HEK293 (cell line): Measurements from ENCODE around the gene C4BPB.
A peak's percentile ranks its signal among the peaks of the same experiment; 100 is the strongest.

Experiments used
- CTCF ChIA-PET: fragments of 350-600 bp; formaldehyde crosslinking; extraction: SDS; loops from one replicate; lab custom pipeline; 2021; ENCODE audit warnings: antibody characterized with exemption; lab: Yijun Ruan, JAX
- POLR2A ChIA-PET: fragments of 300-600 bp; formaldehyde crosslinking; extraction: SDS; loops from one replicate; lab custom pipeline; 2020; ENCODE audit warnings: antibody characterized with exemption, inconsistent platforms; lab: Yijun Ruan, JAX
- H3K27ac ChIP-seq: fragments of 200-500 bp; sonication (Bioruptor generic); 2 replicates; pipeline ENCODE4 v1.5.1; 2014; ENCODE audit warnings: low read depth, low read length, control low read depth, inconsistent platforms; ENCODE audit errors: extremely low read depth
- H3K36me3 ChIP-seq, 2 experiments: fragments of 200-500 bp in 1 of 2; sonication (Bioruptor generic) in 1 of 2; 1 replicate in 1 of 2; 2 replicates in 1 of 2; pipeline ENCODE4 v1.5.1; 2014 to 2017; ENCODE audit warnings: inconsistent platforms in 2 of 2, low read length in 2 of 2; ENCODE audit not compliant: control insufficient read depth in 2 of 2, insufficient read depth in 1 of 2
- H3K4me1 ChIP-seq: fragments of 200-500 bp; sonication (Bioruptor generic); 2 replicates; pipeline ENCODE4 v1.5.1; 2014; ENCODE audit warnings: mild to moderate bottlenecking, low read length, inconsistent platforms; ENCODE audit not compliant: control insufficient read depth, insufficient read depth
- H3K4me3 ChIP-seq: 2 replicates; pipeline ENCODE4 v1.5.1; 2011; ENCODE audit warnings: low read depth, mild to moderate bottlenecking, control low read depth, low read length, moderate library complexity
- H3K9me3 ChIP-seq: fragments of 200-500 bp; sonication (Bioruptor generic); 2 replicates; pipeline ENCODE4 v1.5.1; 2014; ENCODE audit warnings: low read depth, low read length, inconsistent platforms; ENCODE audit not compliant: control insufficient read depth, insufficient read depth
- BCL11A ChIP-seq: fragments of 450-650 bp; formaldehyde crosslinking; IDR thresholded peaks from 2 replicates; pipeline ENCODE4 v1.5.1; 2016; ENCODE audit warnings: low read depth, missing biosample characterization, missing genetic modification characterization
- INSM2 ChIP-seq: fragments of 450-650 bp; formaldehyde crosslinking; IDR thresholded peaks from 2 replicates; pipeline ENCODE4 v1.5.1; 2016; ENCODE audit warnings: missing biosample characterization, missing genetic modification characterization
- KLF8 ChIP-seq: fragments of 450-650 bp; formaldehyde crosslinking; IDR thresholded peaks from 2 replicates; pipeline ENCODE4 v1.5.1; 2016; ENCODE audit warnings: missing biosample characterization, missing genetic modification characterization
- ZBTB17 ChIP-seq: fragments of 450-650 bp; formaldehyde crosslinking; IDR thresholded peaks from 2 replicates; pipeline ENCODE4 v1.5.1; 2016; ENCODE audit warnings: missing biosample characterization, missing genetic modification characterization
- ZBTB8A ChIP-seq: fragments of 450-650 bp; formaldehyde crosslinking; IDR thresholded peaks from 2 replicates; pipeline ENCODE4 v1.5.1; 2016; ENCODE audit warnings: missing biosample characterization, missing genetic modification characterization
- ZEB2 ChIP-seq: fragments of 450-650 bp; formaldehyde crosslinking; IDR thresholded peaks from 2 replicates; pipeline ENCODE4 v1.5.1; 2016; ENCODE audit warnings: missing biosample characterization, missing genetic modification characterization
- ZFP37 ChIP-seq: fragments of 450-650 bp; formaldehyde crosslinking; IDR thresholded peaks from 2 replicates; pipeline ENCODE4 v1.5.1; 2016; ENCODE audit warnings: missing biosample characterization, missing genetic modification characterization
- ZFP69B ChIP-seq: fragments of 450-650 bp; formaldehyde crosslinking; IDR thresholded peaks from 2 replicates; pipeline ENCODE4 v1.5.1; 2016; ENCODE audit warnings: missing biosample characterization, missing genetic modification characterization
- ZNF133 ChIP-seq: fragments of 450-650 bp; formaldehyde crosslinking; IDR thresholded peaks from 2 replicates; pipeline ENCODE4 v1.5.1; 2016; ENCODE audit warnings: missing biosample characterization, missing genetic modification characterization
- ZNF138 ChIP-seq: fragments of 450-650 bp; formaldehyde crosslinking; IDR thresholded peaks from 2 replicates; pipeline ENCODE4 v1.5.1; 2016; ENCODE audit warnings: missing biosample characterization, missing genetic modification characterization, borderline replicate concordance
- ZNF140 ChIP-seq: fragments of 450-650 bp; formaldehyde crosslinking; IDR thresholded peaks from 2 replicates; pipeline ENCODE4 v1.5.1; 2016; ENCODE audit warnings: missing biosample characterization, missing genetic modification characterization
- ZNF146 ChIP-seq: fragments of 450-650 bp; formaldehyde crosslinking; IDR thresholded peaks from 2 replicates; pipeline ENCODE4 v1.5.1; 2016; ENCODE audit warnings: missing biosample characterization, missing genetic modification characterization
- ZNF211 ChIP-seq: fragments of 450-650 bp; formaldehyde crosslinking; IDR thresholded peaks from 2 replicates; pipeline ENCODE4 v1.5.1; 2016; ENCODE audit warnings: low read depth, missing biosample characterization, missing genetic modification characterization
- ZNF280C ChIP-seq: fragments of 450-650 bp; formaldehyde crosslinking; IDR thresholded peaks from 2 replicates; pipeline ENCODE4 v1.5.1; 2016; ENCODE audit warnings: missing biosample characterization, missing genetic modification characterization
- ZNF341 ChIP-seq: fragments of 450-650 bp; formaldehyde crosslinking; IDR thresholded peaks from 2 replicates; pipeline ENCODE4; 2016; ENCODE audit warnings: low read depth, missing biosample characterization, missing genetic modification characterization
- ZNF426 ChIP-seq: fragments of 450-650 bp; formaldehyde crosslinking; IDR thresholded peaks from 2 replicates; pipeline ENCODE4 v1.5.1; 2017; ENCODE audit warnings: missing biosample characterization, missing genetic modification characterization, mild to moderate bottlenecking, inconsistent platforms, moderate library complexity
- ZNF48 ChIP-seq: fragments of 450-650 bp; formaldehyde crosslinking; IDR thresholded peaks from 2 replicates; pipeline ENCODE4 v1.5.1; 2016; ENCODE audit warnings: missing biosample characterization, missing genetic modification characterization
- ZNF488 ChIP-seq: fragments of 450-650 bp; formaldehyde crosslinking; IDR thresholded peaks from 2 replicates; pipeline ENCODE4 v1.5.1; 2016; ENCODE audit warnings: missing biosample characterization, missing genetic modification characterization
- ZNF501 ChIP-seq: fragments of 450-650 bp; formaldehyde crosslinking; IDR thresholded peaks from 2 replicates; pipeline ENCODE4 v1.5.1; 2016; ENCODE audit warnings: missing biosample characterization, missing genetic modification characterization
- ZNF555 ChIP-seq: fragments of 450-650 bp; formaldehyde crosslinking; conservative IDR thresholded peaks from 2 replicates; pipeline ENCODE4 v1.5.1; 2017; ENCODE audit warnings: missing biosample characterization, mild to moderate bottlenecking, missing genetic modification characterization, inconsistent platforms
- ZNF654 ChIP-seq: fragments of 450-650 bp; formaldehyde crosslinking; IDR thresholded peaks from 2 replicates; pipeline ENCODE4 v1.5.1; 2016; ENCODE audit warnings: low read depth, missing biosample characterization, missing genetic modification characterization
- ZNF701 ChIP-seq: fragments of 450-650 bp; formaldehyde crosslinking; IDR thresholded peaks from 2 replicates; pipeline ENCODE4 v1.5.1; 2016; ENCODE audit warnings: missing biosample characterization, missing genetic modification characterization
- ZNF747 ChIP-seq: fragments of 450-650 bp; formaldehyde crosslinking; IDR thresholded peaks from 2 replicates; pipeline ENCODE4 v1.5.1; 2016; ENCODE audit warnings: missing biosample characterization, missing genetic modification characterization
- TF ChIP-seq, protein P1 (sequence below): fragments of 450-650 bp; IDR thresholded peaks from 2 replicates; pipeline ENCODE4 v1.5.1; 2018; ENCODE audit warnings: missing biosample characterization, missing genetic modification characterization
- TF ChIP-seq, protein P2 (sequence below): fragments of 450-650 bp; formaldehyde crosslinking; IDR thresholded peaks from 2 replicates; pipeline ENCODE4 v1.5.1; 2016; ENCODE audit warnings: missing biosample characterization, missing genetic modification characterization
- TF ChIP-seq, protein P3 (sequence below): fragments of 450-650 bp; formaldehyde crosslinking; IDR thresholded peaks from 2 replicates; pipeline ENCODE4 v1.5.1; 2016; ENCODE audit warnings: missing biosample characterization, missing genetic modification characterization
- TF ChIP-seq, protein P4 (sequence below): fragments of 450-650 bp; formaldehyde crosslinking; IDR thresholded peaks from 2 replicates; pipeline ENCODE4 v1.5.1; 2016; ENCODE audit warnings: missing biosample characterization, missing genetic modification characterization

The C4BPB gene

DNA sequence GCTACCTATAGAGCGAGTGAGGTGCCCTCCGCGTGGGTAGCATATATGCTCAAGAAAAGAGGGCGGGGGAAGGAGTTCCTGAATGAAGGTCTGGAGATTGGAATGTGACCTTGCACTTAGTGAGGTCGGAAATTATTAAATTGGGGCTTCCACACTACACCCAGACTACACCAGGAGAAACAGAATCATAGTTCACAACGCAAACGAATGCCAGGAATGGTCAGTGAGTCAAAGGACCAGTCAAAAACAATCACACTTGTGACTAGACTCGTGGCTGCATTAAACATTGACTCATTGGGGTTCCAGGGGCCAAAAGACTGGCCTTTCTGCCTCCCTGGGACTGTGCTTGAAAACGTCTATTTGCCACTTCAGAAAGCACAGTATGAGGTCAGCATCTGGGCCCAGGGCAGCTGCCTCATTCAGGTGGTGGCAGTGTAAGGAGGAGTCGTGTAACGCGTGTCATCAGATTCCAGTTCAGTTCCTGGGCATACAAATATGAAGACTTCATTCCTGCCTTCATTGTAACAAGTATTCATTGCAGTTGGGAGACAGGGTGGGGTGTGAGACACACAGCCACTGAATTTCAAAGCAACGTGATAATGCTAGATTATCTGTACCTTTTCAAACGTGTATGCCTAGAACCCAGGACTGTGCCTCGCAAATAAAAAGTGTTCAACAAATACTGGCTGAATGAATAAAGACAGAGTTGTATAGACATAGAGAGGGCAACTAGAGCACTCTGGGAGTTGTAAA is 37.3 kb upstream of the C4BPB start, which contains the start of gene YOD1:
Gene YOD1, minus strand, starts transcription at position 18 of the 753 bp plus-strand sequence. CDS start 178 bp downstream, outside the sequence.
- H3K4me3 ChIP-seq = peak within 1 kb of the TSS; percentile 94
- ChIA-PET CTCF (interaction anchor here (0.7 to 3.2 kb wide), 2 partner anchors 23 to 208 kb away, joined by 3 to 25 read pairs; no protein-coding TSS in a partner anchor), POLR2A (no interaction called here)
- peaks cover 0 to 26% of the 10 kb centered on the region in 2 experiments; a peak in 1 of 3 replicates for H3K36me3 ChIP-seq
- no peaks in the 10 kb centered on the region for H3K9me3 ChIP-seq
- H3K4me1 ChIP-seq = no peaks in the 10 kb centered on the region; the same call in 1 of the 2 replicates
- peak within 1 kb of the TSS; percentile 73 for H3K27ac ChIP-seq
- TF ChIP-seq ZEB2 (tag by site-specific recombination) (no peak), ZNF426 (tag by site-specific recombination) (no peak), ZNF280C (tag by site-specific recombination) (no peak), INSM2 (tag by site-specific recombination) (no peak), ZNF146 (tag by site-specific recombination) (no peak), ZBTB17 (tag by site-specific recombination) (0 out of 2 replicates have a peak, but pooled peaks have one; percentile 18), ZNF555 (tag by site-specific recombination) (no peak), ZNF211 (tag by site-specific recombination) (no peak), BCL11A (tag by site-specific recombination) (no peak), ZFP37 (peak; percentile 30; the same call in 1 of the 2 replicates), ZBTB8A (tag by site-specific recombination) (0 out of 2 replicates have a peak, but pooled peaks have one; percentile 4), ZNF133 (no peak), ZFP69B (tag by site-specific recombination) (peak; percentile 82), ZNF48 (tag by site-specific recombination) (no peak), ZNF488 (no peak), ZNF341 (no peak), ZNF654 (tag by site-specific recombination) (no peak), ZNF138 (tag by site-specific recombination) (no peak), ZNF140 (no peak), KLF8 (tag by site-specific recombination) (no peak; the same call in 1 of the 2 replicates), ZNF701 (tag by site-specific recombination) (no peak), ZNF747 (tag by site-specific recombination) (no peak), ZNF501 (tag by site-specific recombination) (0 out of 2 replicates have a peak, but pooled peaks have one; percentile 41)
- TF ChIP-seq, protein P1, sequence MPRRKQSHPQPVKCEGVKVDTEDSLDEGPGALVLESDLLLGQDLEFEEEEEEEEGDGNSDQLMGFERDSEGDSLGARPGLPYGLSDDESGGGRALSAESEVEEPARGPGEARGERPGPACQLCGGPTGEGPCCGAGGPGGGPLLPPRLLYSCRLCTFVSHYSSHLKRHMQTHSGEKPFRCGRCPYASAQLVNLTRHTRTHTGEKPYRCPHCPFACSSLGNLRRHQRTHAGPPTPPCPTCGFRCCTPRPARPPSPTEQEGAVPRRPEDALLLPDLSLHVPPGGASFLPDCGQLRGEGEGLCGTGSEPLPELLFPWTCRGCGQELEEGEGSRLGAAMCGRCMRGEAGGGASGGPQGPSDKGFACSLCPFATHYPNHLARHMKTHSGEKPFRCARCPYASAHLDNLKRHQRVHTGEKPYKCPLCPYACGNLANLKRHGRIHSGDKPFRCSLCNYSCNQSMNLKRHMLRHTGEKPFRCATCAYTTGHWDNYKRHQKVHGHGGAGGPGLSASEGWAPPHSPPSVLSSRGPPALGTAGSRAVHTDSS (tag by site-specific recombination) = no peak
- TF ChIP-seq, protein P2, sequence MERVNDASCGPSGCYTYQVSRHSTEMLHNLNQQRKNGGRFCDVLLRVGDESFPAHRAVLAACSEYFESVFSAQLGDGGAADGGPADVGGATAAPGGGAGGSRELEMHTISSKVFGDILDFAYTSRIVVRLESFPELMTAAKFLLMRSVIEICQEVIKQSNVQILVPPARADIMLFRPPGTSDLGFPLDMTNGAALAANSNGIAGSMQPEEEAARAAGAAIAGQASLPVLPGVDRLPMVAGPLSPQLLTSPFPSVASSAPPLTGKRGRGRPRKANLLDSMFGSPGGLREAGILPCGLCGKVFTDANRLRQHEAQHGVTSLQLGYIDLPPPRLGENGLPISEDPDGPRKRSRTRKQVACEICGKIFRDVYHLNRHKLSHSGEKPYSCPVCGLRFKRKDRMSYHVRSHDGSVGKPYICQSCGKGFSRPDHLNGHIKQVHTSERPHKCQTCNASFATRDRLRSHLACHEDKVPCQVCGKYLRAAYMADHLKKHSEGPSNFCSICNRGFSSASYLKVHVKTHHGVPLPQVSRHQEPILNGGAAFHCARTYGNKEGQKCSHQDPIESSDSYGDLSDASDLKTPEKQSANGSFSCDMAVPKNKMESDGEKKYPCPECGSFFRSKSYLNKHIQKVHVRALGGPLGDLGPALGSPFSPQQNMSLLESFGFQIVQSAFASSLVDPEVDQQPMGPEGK (tag by site-specific recombination) = 0 out of 2 replicates have a peak, but pooled peaks have one; percentile 36
- TF ChIP-seq, protein P3, sequence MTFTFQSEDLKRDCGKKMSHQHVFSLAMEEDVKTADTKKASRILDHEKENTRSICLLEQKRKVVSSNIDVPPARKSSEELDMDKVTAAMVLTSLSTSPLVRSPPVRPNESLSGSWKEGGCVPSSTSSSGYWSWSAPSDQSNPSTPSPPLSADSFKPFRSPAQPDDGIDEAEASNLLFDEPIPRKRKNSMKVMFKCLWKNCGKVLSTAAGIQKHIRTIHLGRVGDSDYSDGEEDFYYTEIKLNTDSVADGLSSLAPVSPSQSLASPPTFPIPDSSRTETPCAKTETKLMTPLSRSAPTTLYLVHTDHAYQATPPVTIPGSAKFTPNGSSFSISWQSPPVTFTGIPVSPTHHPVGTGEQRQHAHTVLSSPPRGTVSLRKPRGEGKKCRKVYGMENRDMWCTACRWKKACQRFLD (tag by site-specific recombination) = no peak
- TF ChIP-seq, protein P4, sequence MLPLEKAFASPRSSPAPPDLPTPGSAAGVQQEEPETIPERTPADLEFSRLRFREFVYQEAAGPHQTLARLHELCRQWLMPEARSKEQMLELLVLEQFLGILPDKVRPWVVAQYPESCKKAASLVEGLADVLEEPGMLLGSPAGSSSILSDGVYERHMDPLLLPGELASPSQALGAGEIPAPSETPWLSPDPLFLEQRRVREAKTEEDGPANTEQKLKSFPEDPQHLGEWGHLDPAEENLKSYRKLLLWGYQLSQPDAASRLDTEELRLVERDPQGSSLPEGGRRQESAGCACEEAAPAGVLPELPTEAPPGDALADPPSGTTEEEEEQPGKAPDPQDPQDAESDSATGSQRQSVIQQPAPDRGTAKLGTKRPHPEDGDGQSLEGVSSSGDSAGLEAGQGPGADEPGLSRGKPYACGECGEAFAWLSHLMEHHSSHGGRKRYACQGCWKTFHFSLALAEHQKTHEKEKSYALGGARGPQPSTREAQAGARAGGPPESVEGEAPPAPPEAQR = no peak
